Lung microvascular endothelial cell (primary cell): ENCODE data around the gene AURKA. TPM values are rescaled to one million over a fixed set of nuclear protein-coding genes. Genes with fewer than 3 reads are reported as not detected.

Experiments
- total RNA-seq: library from RNA; depleted of rRNA; stranded (reverse); fragments of >200 nt; gene quantifications from 2 replicates; pipeline ENCODE4 v1.2.1, GENCODE V29; 2014

Gene AURKA
- total RNA-seq, 1 donor from 2014 or later, result 3.8 TPM

Other genes starting within 250 kb of the AURKA start
- gene MC3R, start 143.5 kb downstream of the AURKA start, total RNA-seq, result not detected in 2 replicates
- gene FAM210B, start 33.2 kb downstream of the AURKA start, total RNA-seq, result 23.6 and 25.9 TPM in 2 replicates
- gene CSTF1, start 430 bp upstream of the AURKA start, total RNA-seq, result 16.6 and 21.6 TPM in 2 replicates
- gene CASS4, start 20.0 kb upstream of the AURKA start, total RNA-seq, result under 0.01 and 1.2 TPM in 2 replicates
- 68.4 and 96.2 TPM in 2 replicates for gene RTF2, start 76.4 kb upstream of the AURKA start, total RNA-seq
- gene FAM209A, start 132.5 kb upstream of the AURKA start, total RNA-seq, result not detected in 2 replicates
- gene FAM209B, start 141.0 kb upstream of the AURKA start, total RNA-seq, result not detected in 2 replicates
- gene TFAP2C, start 237.1 kb upstream of the AURKA start, total RNA-seq, result not detected in 2 replicates